ENCODE data around the gene POT1.
A peak's percentile ranks its signal among the peaks of the same experiment; 100 is the strongest.

POT1 gene

GRCh38 chr7:124781907-124782734 is 147.5 kb downstream of the POT1 start:
- Histone ChIP-seq H3K79me2 (ENCODE audit: control insufficient read depth, insufficient read depth, low read length) (no peaks in the 10 kb centered on the region), H3K4me2 (ENCODE audit: low read length) (no peak overlapping the region), H3K9ac (ENCODE audit: low read length) (no peak overlapping the region), H2BK120ac (ENCODE audit: low read depth, low read length) (no peak overlapping the region), H4K5ac (ENCODE audit: low read length) (no peak overlapping the region), H2BK5ac (ENCODE audit: low read length) (no peak overlapping the region), H3K36me3 (ENCODE audit: control insufficient read depth, insufficient read depth, low read length) (no peaks in the 10 kb centered on the region), H3K4me1 (ENCODE audit: control insufficient read depth, low read depth, low read length) (no peaks in the 10 kb centered on the region), H2BK15ac (replicated peaks; ENCODE audit: low read depth) (no peak overlapping the region), H4K8ac (ENCODE audit: low read depth, low read length) (no peak overlapping the region), H3K27ac (ENCODE audit: low read depth, low read length) (no peak overlapping the region), H3K79me1 (ENCODE audit: low read length) (no peaks in the 10 kb centered on the region), H3K23ac (ENCODE audit: low read length) (no peak overlapping the region), H3K18ac (ENCODE audit: low read length) (peak overlapping the region; percentile 25), H3K27me3 (ENCODE audit: insufficient read depth, low read length, poor library complexity) (no peaks in the 10 kb centered on the region), H2AK5ac (ENCODE audit: low read length) (no peak overlapping the region), H3K4me3 (ENCODE audit: low read length) (no peak overlapping the region), H3K56ac (ENCODE audit: low read length) (no peak overlapping the region), H3K4ac (ENCODE audit: low read depth, low read length) (no peak overlapping the region)
- DNase-seq, result peak; percentile 18
- WGBS (ENCODE audit: extremely low coverage, insufficient coverage, low lambda C conversion rate), result no CpG with 5 or more reads among the region's 12 CpGs

- Histone ChIP-seq H3K4me1 (ENCODE audit: control insufficient read depth, low read depth, low read length) (no peaks in the 10 kb centered on the region), H4K5ac (ENCODE audit: low read length) (no peak overlapping the region), H3K27me3 (ENCODE audit: insufficient read depth, low read length, poor library complexity) (no peaks in the 10 kb centered on the region), H3K4me3 (ENCODE audit: low read length) (no peak overlapping the region), H3K79me1 (ENCODE audit: low read length) (no peaks in the 10 kb centered on the region), H3K4me2 (ENCODE audit: low read length) (no peak overlapping the region), H2BK15ac (replicated peaks; ENCODE audit: low read depth) (no peak overlapping the region), H2AK5ac (ENCODE audit: low read length) (no peak overlapping the region), H4K8ac (ENCODE audit: low read depth, low read length) (no peak overlapping the region), H3K79me2 (ENCODE audit: control insufficient read depth, insufficient read depth, low read length) (no peaks in the 10 kb centered on the region), H3K36me3 (ENCODE audit: control insufficient read depth, insufficient read depth, low read length) (no peaks in the 10 kb centered on the region), H3K56ac (ENCODE audit: low read length) (no peak overlapping the region), H3K23ac (ENCODE audit: low read length) (no peak overlapping the region), H3K9ac (ENCODE audit: low read length) (no peak overlapping the region), H3K27ac (ENCODE audit: low read depth, low read length) (no peak overlapping the region), H3K18ac (ENCODE audit: low read length) (no peak overlapping the region), H3K4ac (ENCODE audit: low read depth, low read length) (no peak overlapping the region), H2BK5ac (ENCODE audit: low read length) (no peak overlapping the region), H2BK120ac (ENCODE audit: low read depth, low read length) (no peak overlapping the region)
- WGBS (ENCODE audit: extremely low coverage, insufficient coverage, low lambda C conversion rate), result no CpG with 5 or more reads among the region's 2 CpGs
- no peak for DNase-seq
Observed at GRCh38 chr7:124781418-124781817, 148.2 kb downstream of the POT1 start.

GRCh38 chr7:124780608-124781007 is 149.0 kb downstream of the POT1 start:
- Histone ChIP-seq H2BK120ac (ENCODE audit: low read depth, low read length) (no peak overlapping the region), H3K79me2 (ENCODE audit: control insufficient read depth, insufficient read depth, low read length) (no peaks in the 10 kb centered on the region), H2BK15ac (replicated peaks; ENCODE audit: low read depth) (no peak overlapping the region), H4K5ac (ENCODE audit: low read length) (no peak overlapping the region), H3K36me3 (ENCODE audit: control insufficient read depth, insufficient read depth, low read length) (no peaks in the 10 kb centered on the region), H3K4me1 (ENCODE audit: control insufficient read depth, low read depth, low read length) (no peaks in the 10 kb centered on the region), H3K4me2 (ENCODE audit: low read length) (no peak overlapping the region), H2AK5ac (ENCODE audit: low read length) (no peak overlapping the region), H3K18ac (ENCODE audit: low read length) (no peak overlapping the region), H3K56ac (ENCODE audit: low read length) (no peak overlapping the region), H3K27me3 (ENCODE audit: insufficient read depth, low read length, poor library complexity) (no peaks in the 10 kb centered on the region), H4K8ac (ENCODE audit: low read depth, low read length) (no peak overlapping the region), H3K4ac (ENCODE audit: low read depth, low read length) (no peak overlapping the region), H3K23ac (ENCODE audit: low read length) (no peak overlapping the region), H3K4me3 (ENCODE audit: low read length) (no peak overlapping the region), H3K9ac (ENCODE audit: low read length) (no peak overlapping the region), H3K79me1 (ENCODE audit: low read length) (no peaks in the 10 kb centered on the region), H2BK5ac (ENCODE audit: low read length) (no peak overlapping the region), H3K27ac (ENCODE audit: low read depth, low read length) (no peak overlapping the region)
- WGBS (ENCODE audit: extremely low coverage, insufficient coverage, low lambda C conversion rate), result no CpG with 5 or more reads among the region's 1 CpG
- no peak for DNase-seq

GRCh38 chr7:124780056-124780455 is 149.6 kb downstream of the POT1 start:
- Histone ChIP-seq H4K5ac (ENCODE audit: low read length) (no peak overlapping the region), H3K79me2 (ENCODE audit: control insufficient read depth, insufficient read depth, low read length) (no peaks in the 10 kb centered on the region), H2BK120ac (ENCODE audit: low read depth, low read length) (no peak overlapping the region), H3K36me3 (ENCODE audit: control insufficient read depth, insufficient read depth, low read length) (no peaks in the 10 kb centered on the region), H3K27me3 (ENCODE audit: insufficient read depth, low read length, poor library complexity) (no peaks in the 10 kb centered on the region), H3K18ac (ENCODE audit: low read length) (no peak overlapping the region), H4K8ac (ENCODE audit: low read depth, low read length) (no peak overlapping the region), H2AK5ac (ENCODE audit: low read length) (no peak overlapping the region), H2BK15ac (replicated peaks; ENCODE audit: low read depth) (peak overlapping the region; percentile 41), H3K4me2 (ENCODE audit: low read length) (no peak overlapping the region), H3K4ac (ENCODE audit: low read depth, low read length) (no peak overlapping the region), H3K9ac (ENCODE audit: low read length) (no peak overlapping the region), H3K56ac (ENCODE audit: low read length) (no peak overlapping the region), H3K4me1 (ENCODE audit: control insufficient read depth, low read depth, low read length) (no peaks in the 10 kb centered on the region), H3K27ac (ENCODE audit: low read depth, low read length) (no peak overlapping the region), H3K4me3 (ENCODE audit: low read length) (no peak overlapping the region), H3K23ac (ENCODE audit: low read length) (no peak overlapping the region), H3K79me1 (ENCODE audit: low read length) (no peaks in the 10 kb centered on the region), H2BK5ac (ENCODE audit: low read length) (no peak overlapping the region)
- DNase-seq, result no peak

- no peak overlapping the region for H3K9ac ChIP-seq (ENCODE audit: low read length)
Observed at GRCh38 chr7:124779620-124780019, 150.0 kb downstream of the POT1 start.

GRCh38 chr7:124779194-124779593 is 150.4 kb downstream of the POT1 start:
- Histone ChIP-seq H3K79me1 (ENCODE audit: low read length) (no peaks in the 10 kb centered on the region), H3K79me2 (ENCODE audit: control insufficient read depth, insufficient read depth, low read length) (no peaks in the 10 kb centered on the region), H2BK120ac (ENCODE audit: low read depth, low read length) (no peak overlapping the region), H2BK5ac (ENCODE audit: low read length) (no peak overlapping the region), H3K56ac (ENCODE audit: low read length) (no peak overlapping the region), H3K4me2 (ENCODE audit: low read length) (no peak overlapping the region), H3K27ac (ENCODE audit: low read depth, low read length) (no peak overlapping the region), H3K4me3 (ENCODE audit: low read length) (no peak overlapping the region), H3K4ac (ENCODE audit: low read depth, low read length) (no peak overlapping the region), H3K18ac (ENCODE audit: low read length) (peak overlapping the region; percentile 51), H4K8ac (ENCODE audit: low read depth, low read length) (no peak overlapping the region), H2BK15ac (replicated peaks; ENCODE audit: low read depth) (no peak overlapping the region), H3K4me1 (ENCODE audit: control insufficient read depth, low read depth, low read length) (no peaks in the 10 kb centered on the region), H4K5ac (ENCODE audit: low read length) (no peak overlapping the region), H3K27me3 (ENCODE audit: insufficient read depth, low read length, poor library complexity) (no peaks in the 10 kb centered on the region), H3K23ac (ENCODE audit: low read length) (no peak overlapping the region), H2AK5ac (ENCODE audit: low read length) (no peak overlapping the region), H3K9ac (ENCODE audit: low read length) (no peak overlapping the region), H3K36me3 (ENCODE audit: control insufficient read depth, insufficient read depth, low read length) (no peaks in the 10 kb centered on the region)
- DNase-seq, result peak; percentile 60
- WGBS (ENCODE audit: extremely low coverage, insufficient coverage, low lambda C conversion rate), result no CpG with 5 or more reads among the region's 3 CpGs

More at GRCh38 chr7:124779620-124780019, 150.0 kb downstream of the POT1 start:
- H3K4me3 ChIP-seq (ENCODE audit: low read length), result no peak overlapping the region
- no peak overlapping the region for H2BK15ac ChIP-seq (replicated peaks; ENCODE audit: low read depth)
- H3K4me2 ChIP-seq (ENCODE audit: low read length), result no peak overlapping the region
- no peak overlapping the region for H3K27ac ChIP-seq (ENCODE audit: low read depth, low read length)
- H3K4ac ChIP-seq (ENCODE audit: low read depth, low read length), result no peak overlapping the region
- H2AK5ac ChIP-seq (ENCODE audit: low read length), result no peak overlapping the region
- H3K23ac ChIP-seq (ENCODE audit: low read length), result no peak overlapping the region
- H4K5ac ChIP-seq (ENCODE audit: low read length), result no peak overlapping the region
- H3K79me1 ChIP-seq (ENCODE audit: low read length), result no peaks in the 10 kb centered on the region
- no peaks in the 10 kb centered on the region for H3K36me3 ChIP-seq (ENCODE audit: control insufficient read depth, insufficient read depth, low read length)
- H2BK5ac ChIP-seq (ENCODE audit: low read length), result no peak overlapping the region
- H4K8ac ChIP-seq (ENCODE audit: low read depth, low read length), result no peak overlapping the region
- H3K79me2 ChIP-seq (ENCODE audit: control insufficient read depth, insufficient read depth, low read length), result no peaks in the 10 kb centered on the region
- no peaks in the 10 kb centered on the region for H3K27me3 ChIP-seq (ENCODE audit: insufficient read depth, low read length, poor library complexity)
- no peak overlapping the region for H3K56ac ChIP-seq (ENCODE audit: low read length)
- H2BK120ac ChIP-seq (ENCODE audit: low read depth, low read length), result no peak overlapping the region
- DNase-seq, result no peak
- peak overlapping the region; percentile 51 for H3K18ac ChIP-seq (ENCODE audit: low read length)
- H3K4me1 ChIP-seq (ENCODE audit: control insufficient read depth, low read depth, low read length), result no peaks in the 10 kb centered on the region

Measured in mesendoderm (in vitro differentiated cells).